GM19397 (cell line): ENCODE measurements around the gene AXL.
A peak's percentile ranks its signal among the peaks of the same experiment; 100 is the strongest.
"Not testable (repeated sequence)": the region's sequence is repeated elsewhere in the genome, so short reads cannot be mapped to it uniquely, and the experiment has no call there.

Source experiments
- ATAC-seq: cut with Tn5 transposase; IDR thresholded peaks from one replicate; pipeline ENCODE4 v1.9.1; 2021; ENCODE audit warnings: mild to moderate bottlenecking, moderate library complexity; ENCODE audit not compliant: unreplicated experiment

Gene AXL

DNA sequence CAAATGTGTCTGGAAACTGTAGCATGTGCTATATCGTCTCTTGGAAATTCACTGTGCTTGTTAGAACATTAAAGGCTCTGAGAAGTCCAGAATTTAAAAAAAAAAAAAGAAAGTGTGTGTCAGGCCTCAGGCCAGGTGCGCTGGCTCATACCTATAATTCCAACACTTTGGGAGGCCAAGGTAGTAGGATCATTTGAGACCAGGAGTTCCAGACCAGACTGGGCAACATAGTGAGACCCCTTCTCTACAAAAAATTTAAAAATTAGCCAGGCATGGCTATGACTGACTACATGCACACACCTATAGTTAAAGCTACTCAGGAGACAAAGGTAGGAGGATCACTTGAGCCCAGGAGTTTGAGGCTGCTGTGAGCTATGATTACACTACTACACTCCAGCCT, 50.0 kb downstream of the AXL start:
- ATAC-seq: no peak

GRCh38 chr19:41269571-41269970, 50.5 kb downstream of the AXL start:
- no peak for ATAC-seq

GRCh38 chr19:41273076-41273475, 54.1 kb downstream of the AXL start:
- ATAC-seq: no peak

- no peak for ATAC-seq
Observed at GRCh38 chr19:41274802-41275201, 55.8 kb downstream of the AXL start.

DNA sequence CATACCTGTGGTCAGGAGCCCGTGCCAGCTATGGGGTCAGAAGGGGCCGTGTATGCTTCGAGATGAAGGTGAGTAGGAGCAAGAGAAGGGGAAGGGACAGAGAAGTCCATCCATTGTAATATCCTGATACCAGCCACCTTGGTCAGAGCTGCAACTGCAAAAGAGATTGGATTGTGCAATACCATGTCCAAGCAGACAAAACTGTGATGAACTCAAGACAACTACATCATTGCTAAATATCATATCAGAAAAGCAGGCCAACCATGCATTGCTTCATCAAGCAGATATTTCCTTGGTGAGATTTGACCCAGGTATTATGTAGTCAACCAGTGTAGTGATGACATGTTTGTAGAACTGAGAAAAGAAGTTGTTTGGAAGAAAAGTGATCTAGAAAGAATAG, 57.2 kb downstream of the AXL start:
- ATAC-seq: no peak

- no peak for ATAC-seq
Observed at GRCh38 chr19:41278478-41278877, 59.5 kb downstream of the AXL start.

GRCh38 chr19:41288673-41289530, 69.9 kb downstream of the AXL start:
- no peak for ATAC-seq

GRCh38 chr19:41289814-41290213, 70.8 kb downstream of the AXL start:
- ATAC-seq: not testable (repeated sequence)

- ATAC-seq: no peak
Observed at GRCh38 chr19:41294393-41294792, 75.4 kb downstream of the AXL start.

GRCh38 chr19:41295499-41295898, 76.5 kb downstream of the AXL start:
- no peak for ATAC-seq

GRCh38 chr19:41296433-41296871, 77.4 kb downstream of the AXL start:
- ATAC-seq: no peak

GRCh38 chr19:41297628-41298347, 78.8 kb downstream of the AXL start:
- peak; percentile 81 for ATAC-seq

GRCh38 chr19:41298348-41298964, 79.4 kb downstream of the AXL start:
- peak; percentile 25 for ATAC-seq

DNA sequence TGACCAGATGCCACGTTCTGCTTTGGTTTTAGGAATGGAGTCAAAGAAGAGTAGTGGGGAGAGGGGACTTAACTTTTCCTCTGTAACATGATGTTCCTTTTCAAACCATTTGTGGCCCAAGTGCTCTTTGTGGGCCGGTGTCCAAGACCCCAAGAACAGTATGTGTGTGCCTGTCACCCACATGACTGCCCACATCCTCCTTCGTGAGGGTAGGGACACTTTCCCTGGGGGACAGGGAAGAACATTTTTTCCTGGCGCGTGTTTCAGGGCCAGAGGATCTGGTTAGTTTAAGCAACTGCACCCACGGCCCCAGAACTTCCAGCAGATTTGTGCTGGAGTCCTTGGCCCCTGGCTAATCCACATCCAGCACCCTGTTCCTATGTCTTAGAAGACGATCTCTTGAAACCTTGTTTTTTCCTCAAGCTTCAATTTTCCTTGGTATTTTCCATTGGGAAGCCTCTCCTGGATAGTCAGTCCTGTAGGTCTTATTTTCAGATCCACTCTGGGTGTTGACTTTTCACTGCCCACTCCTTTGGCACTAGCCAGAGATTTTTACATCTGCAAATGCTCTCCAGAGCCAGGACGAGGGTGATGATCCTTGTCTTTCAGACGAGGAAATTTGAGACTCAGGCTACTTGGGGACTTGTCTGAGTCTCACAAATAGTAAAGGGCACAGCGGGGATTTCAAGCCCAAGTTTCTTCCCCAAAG, 80.2 kb downstream of the AXL start:
- no peak for ATAC-seq

DNA sequence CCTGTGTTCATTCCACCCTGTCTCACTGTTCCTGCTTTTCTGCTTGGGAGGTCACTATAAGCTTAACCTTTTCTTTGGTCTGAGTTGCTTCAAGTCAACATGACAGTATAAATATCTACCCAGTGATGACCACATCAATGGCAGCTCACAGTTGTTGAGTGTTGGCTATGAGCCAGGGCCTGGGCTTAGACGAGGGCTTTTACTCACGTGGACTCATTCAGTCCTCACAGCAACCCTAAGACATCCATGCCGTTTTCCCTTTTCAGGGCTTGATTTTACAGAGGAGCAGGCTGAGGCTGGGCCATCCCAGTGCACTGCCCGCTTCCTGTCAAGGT, 80.7 kb downstream of the AXL start:
- ATAC-seq: no peak

DNA sequence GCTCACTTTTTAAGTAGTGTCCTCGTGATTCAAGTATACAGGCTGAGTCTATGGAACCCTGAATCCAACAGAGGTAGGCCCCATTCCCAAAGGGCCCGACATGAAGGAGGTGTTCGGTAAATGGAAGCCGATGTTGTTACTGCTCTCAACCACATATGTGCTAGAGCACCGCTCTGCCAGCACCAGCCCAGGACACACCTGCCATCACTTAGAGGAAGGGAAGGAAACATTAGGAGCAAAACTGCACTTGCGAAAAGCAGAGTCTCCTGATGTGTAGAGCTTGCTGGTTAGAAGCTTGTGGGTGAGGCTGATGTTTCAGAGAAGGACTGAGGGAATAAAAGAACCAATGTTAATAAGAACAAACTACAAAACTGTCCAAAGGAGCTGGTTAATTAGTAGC, 81.5 kb downstream of the AXL start:
- no peak for ATAC-seq

DNA sequence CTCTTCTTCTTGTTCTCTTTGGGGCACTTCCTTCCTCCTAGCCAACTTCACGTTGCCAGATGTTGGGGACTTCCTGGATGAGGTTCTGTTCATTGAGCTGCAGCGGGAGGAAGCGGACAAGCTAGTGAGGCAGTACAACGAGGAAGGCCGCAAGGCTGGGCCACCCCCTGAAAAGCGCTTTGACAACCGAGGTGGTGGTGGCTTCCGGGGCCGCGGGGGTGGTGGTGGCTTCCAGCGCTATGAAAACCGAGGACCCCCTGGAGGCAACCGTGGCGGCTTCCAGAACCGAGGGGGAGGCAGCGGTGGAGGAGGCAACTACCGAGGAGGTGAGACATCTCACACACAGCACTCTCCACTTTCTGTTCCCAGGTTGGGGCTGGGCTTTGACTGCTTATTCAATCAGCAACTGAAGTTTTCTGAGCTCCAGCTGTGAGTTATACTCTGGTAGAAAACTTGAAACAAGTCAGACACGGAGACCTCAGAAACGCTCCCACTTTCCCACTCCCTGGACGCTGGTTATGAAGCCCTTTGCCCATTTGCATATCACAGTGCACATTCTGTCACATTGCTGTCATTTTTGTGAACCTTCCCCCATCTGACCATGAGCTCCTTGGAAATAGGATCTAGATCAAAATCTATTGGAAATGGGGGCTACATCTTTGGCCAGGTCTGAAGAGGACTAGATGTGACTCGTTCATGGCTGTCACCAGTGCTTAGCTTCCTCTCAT, 83.8 kb downstream of the AXL start:
- ATAC-seq: no peak

DNA sequence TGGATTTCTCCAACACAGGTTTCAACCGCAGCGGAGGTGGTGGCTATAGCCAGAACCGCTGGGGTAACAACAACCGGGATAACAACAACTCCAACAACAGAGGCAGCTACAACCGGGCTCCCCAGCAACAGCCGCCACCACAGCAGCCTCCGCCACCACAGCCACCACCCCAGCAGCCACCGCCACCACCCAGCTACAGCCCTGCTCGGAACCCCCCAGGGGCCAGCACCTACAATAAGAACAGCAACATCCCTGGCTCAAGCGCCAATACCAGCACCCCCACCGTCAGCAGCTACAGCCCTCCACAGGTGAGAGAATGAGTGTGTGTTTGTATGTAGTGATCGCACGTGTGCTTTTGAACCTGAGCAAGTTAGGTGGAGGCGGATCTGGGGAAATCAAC, 84.9 kb downstream of the AXL start:
- no peak for ATAC-seq

GRCh38 chr19:41304706-41305483, 85.9 kb downstream of the AXL start:
- no peak for ATAC-seq
